Activated naive CD4-positive, alpha-beta T cell treated with anti-CD3 and anti-CD28 coated beads, Interleukin-2, amount 50 U/mL, for 72 hours (primary cell): ENCODE measurements around the gene L3MBTL3. TPM values are rescaled to one million over a fixed set of nuclear protein-coding genes. Genes with fewer than 3 reads are reported as not detected.

Experiments
- ATAC-seq, 2 donors: fragments of 150-1000 bp; cut with Tn5 transposase; 2 replicates each; pipeline ENCODE4 v1.10.0; 2021; ENCODE audit warnings: mild to moderate bottlenecking in 2 of 2, moderate library complexity in 2 of 2
- DNase-seq, 2 donors: peaks; one replicate each; pipeline ENCODE4 v3.0.0; 2021 to 2022; ENCODE audit warnings: low spot score in 2 of 2
- H3K27ac Mint-ChIP-seq, 2 donors: one replicate each; pipeline ENCODE4 v1.8.0; 2022; ENCODE audit warnings: mild to moderate bottlenecking in 2 of 2, mixed read lengths in 2 of 2
- H3K36me3 Mint-ChIP-seq, 2 donors: one replicate each; pipeline ENCODE4 v1.8.0; 2022; ENCODE audit warnings: mixed read lengths in 2 of 2
- H3K9me3 Mint-ChIP-seq, 2 donors: one replicate each; pipeline ENCODE4 v1.8.0; 2022; ENCODE audit warnings: mixed read lengths in 2 of 2
- total RNA-seq, 2 donors: library from RNA; stranded (reverse); gene quantifications; one replicate each; pipeline ENCODE4 v1.2.3, GENCODE V29; 2022

L3MBTL3 gene
- total RNA-seq, result 1 to 10 TPM; 3.1 to 5.4 TPM

DNA sequence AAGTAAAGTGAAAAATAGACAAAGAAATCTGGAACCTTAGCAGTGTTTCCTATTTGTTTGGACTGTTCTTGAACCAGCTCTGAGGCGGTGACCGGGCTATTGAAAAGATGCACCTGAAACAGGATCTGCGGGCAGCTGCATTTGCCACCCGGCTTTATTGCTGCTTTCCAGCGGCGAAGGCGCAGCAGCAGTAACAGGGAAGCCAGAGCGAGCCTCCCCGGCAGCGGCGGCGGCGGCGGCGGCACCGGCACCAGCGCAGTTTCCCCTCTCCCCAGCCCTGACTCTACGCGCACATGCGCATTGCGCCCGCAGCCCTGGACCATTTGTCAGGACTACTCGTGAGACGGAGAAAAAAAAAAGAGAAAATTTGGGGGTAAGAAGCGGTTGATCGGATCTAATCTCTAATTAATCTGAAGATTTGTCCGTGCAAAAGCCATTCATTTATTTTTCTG is at the start of gene L3MBTL3:
TSS of gene L3MBTL3 (plus strand) at position 290 of the 452 bp plus-strand sequence. CDS start 24,119 bp downstream, outside the sequence.
- H3K27ac Mint-ChIP-seq, result peak within 1 kb of the TSS; percentile 94 to 98
- peak; percentile 80 for DNase-seq
- peaks cover 8% of the 10 kb centered on the region in 2 donors for H3K36me3 Mint-ChIP-seq
- H3K9me3 Mint-ChIP-seq, result no peaks in the 10 kb centered on the region
- peak; percentile 79 to 85 for ATAC-seq

DNA sequence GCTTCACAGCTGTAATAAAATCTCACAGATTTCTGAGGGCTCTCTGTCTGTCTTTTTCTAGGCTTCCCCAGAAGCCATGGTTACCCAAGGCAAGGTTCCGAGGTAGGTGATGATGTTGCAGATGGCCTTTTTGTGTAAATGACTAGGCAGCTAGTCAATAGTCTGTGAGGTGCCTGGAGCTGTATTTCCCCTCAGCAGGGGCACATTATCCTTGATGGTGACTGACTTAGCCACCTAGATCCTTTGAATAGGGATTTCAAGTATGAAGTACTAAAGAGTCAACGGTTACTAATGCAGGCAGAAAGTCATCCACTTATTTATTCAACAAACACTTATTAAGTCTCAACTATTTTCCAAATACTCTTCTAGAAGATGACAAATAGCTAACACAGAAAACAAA is 49.3 kb upstream of the L3MBTL3 start:
- Mint-ChIP-seq H3K9me3 (peaks cover 0 to 5% of the 10 kb centered on the region in 2 donors), H3K36me3 (peaks cover 0 to 6% of the 10 kb centered on the region in 2 donors), H3K27ac (no peak overlapping the region)
- DNase-seq, result no peak
- ATAC-seq, result no peak

- DNase-seq (no peak), ATAC-seq (no peak)
- peaks cover 12 to 14% of the 10 kb centered on the region in 2 donors for H3K9me3 Mint-ChIP-seq
- H3K27ac Mint-ChIP-seq, result no peak overlapping the region
- H3K36me3 Mint-ChIP-seq, result peaks cover 10 to 11% of the 10 kb centered on the region in 2 donors
Observed at GRCh38 chr6:129976110-129976509, 42.3 kb upstream of the L3MBTL3 start.

- H3K9me3 Mint-ChIP-seq, result peaks cover 12 to 14% of the 10 kb centered on the region in 2 donors
- ATAC-seq (no peak), DNase-seq (no peak)
- H3K27ac Mint-ChIP-seq, result no peak overlapping the region
- H3K36me3 Mint-ChIP-seq, result peaks cover 10 to 11% of the 10 kb centered on the region in 2 donors
Observed at GRCh38 chr6:129978148-129978916, 40.0 kb upstream of the L3MBTL3 start.

- ATAC-seq (no peak), DNase-seq (no peak)
- Mint-ChIP-seq H3K27ac (no peak overlapping the region), H3K36me3 (peaks cover 10 to 11% of the 10 kb centered on the region in 2 donors), H3K9me3 (peaks cover 12 to 14% of the 10 kb centered on the region in 2 donors)
Observed at GRCh38 chr6:129980821-129981220, 37.6 kb upstream of the L3MBTL3 start.

DNA sequence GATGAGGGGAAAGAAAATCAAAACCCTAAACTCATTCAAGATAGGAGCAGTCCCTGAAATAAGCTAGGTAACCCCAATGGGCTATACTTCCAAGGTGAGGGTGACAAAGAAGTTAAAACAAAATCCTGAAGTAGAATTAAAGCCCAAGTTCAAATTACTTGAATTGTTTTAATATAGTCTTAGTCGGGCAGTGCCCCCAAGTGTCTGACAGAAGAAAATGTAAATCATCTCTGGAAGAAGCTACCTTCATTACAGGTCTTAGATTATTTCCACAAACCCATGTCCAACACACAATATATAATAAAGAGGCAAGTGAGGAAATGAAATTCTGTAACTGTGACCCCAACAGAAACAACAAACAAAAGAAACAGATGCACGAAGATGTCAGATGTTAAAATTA is 36.8 kb upstream of the L3MBTL3 start:
- no peak overlapping the region for H3K27ac Mint-ChIP-seq
- no peak for ATAC-seq
- peaks cover 12 to 14% of the 10 kb centered on the region in 2 donors for H3K9me3 Mint-ChIP-seq
- DNase-seq, result no peak
- H3K36me3 Mint-ChIP-seq, result peaks cover 7 to 11% of the 10 kb centered on the region in 2 donors

GRCh38 chr6:129989396-129989795 is 29.0 kb upstream of the L3MBTL3 start:
- ATAC-seq, result peak in 1 of 2 donors; percentile 89
- DNase-seq, result no peak
- H3K27ac Mint-ChIP-seq, result no peak overlapping the region
- no peaks in the 10 kb centered on the region for H3K36me3 Mint-ChIP-seq
- no peaks in the 10 kb centered on the region for H3K9me3 Mint-ChIP-seq

GRCh38 chr6:129992881-129993280 is 25.5 kb upstream of the L3MBTL3 start:
- DNase-seq, result no peak
- no peak for ATAC-seq

DNA sequence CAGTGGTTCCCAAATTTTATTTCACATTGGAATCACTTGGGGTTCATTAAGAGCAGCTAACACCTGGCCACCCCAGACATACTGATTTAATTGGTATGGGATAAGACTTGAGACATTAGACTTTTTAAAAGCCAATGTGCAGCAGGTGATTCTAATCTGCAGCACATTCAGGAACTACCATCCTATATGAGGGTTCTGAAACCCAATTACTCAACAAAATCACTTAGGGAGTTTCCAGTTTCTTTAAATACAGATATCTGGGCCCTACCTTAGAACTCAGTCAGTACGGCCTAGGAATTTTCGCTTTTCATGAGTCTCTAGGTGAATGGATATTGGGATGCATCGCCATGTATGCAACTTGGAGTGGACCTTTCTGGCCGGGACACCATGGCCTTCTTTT is 24.0 kb upstream of the L3MBTL3 start:
- H3K27ac Mint-ChIP-seq, result no peak overlapping the region

More at GRCh38 chr6:129992881-129993280, 25.5 kb upstream of the L3MBTL3 start:
- H3K36me3 Mint-ChIP-seq, result no peaks in the 10 kb centered on the region
- H3K9me3 Mint-ChIP-seq, result no peaks in the 10 kb centered on the region
- no peak overlapping the region for H3K27ac Mint-ChIP-seq

DNA sequence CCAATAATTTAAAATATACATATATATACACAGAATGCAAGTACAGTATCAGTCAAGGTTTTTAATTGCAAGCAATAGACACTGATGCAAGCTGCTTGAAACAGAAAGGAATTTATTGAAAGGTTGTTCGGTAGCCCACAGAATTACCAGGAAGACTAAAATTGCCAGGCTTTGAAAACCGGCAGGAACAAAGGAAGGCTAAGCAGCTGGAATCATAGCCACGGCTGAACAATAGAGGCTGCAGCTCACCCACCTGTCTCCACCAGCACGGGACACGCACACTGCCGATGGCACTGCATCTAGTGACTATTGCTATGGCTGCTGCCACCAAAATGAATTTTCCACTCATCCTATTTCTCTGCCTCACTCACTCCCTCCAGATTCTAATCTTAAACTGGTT is 22.0 kb upstream of the L3MBTL3 start:
- DNase-seq (no peak), ATAC-seq (no peak)
- Mint-ChIP-seq H3K9me3 (no peaks in the 10 kb centered on the region), H3K36me3 (no peaks in the 10 kb centered on the region), H3K27ac (no peak overlapping the region)

More for the DNA sequence above, 24.0 kb upstream of the L3MBTL3 start:
- no peaks in the 10 kb centered on the region for H3K36me3 Mint-ChIP-seq
- no peaks in the 10 kb centered on the region for H3K9me3 Mint-ChIP-seq
- ATAC-seq (no peak), DNase-seq (no peak)

DNA sequence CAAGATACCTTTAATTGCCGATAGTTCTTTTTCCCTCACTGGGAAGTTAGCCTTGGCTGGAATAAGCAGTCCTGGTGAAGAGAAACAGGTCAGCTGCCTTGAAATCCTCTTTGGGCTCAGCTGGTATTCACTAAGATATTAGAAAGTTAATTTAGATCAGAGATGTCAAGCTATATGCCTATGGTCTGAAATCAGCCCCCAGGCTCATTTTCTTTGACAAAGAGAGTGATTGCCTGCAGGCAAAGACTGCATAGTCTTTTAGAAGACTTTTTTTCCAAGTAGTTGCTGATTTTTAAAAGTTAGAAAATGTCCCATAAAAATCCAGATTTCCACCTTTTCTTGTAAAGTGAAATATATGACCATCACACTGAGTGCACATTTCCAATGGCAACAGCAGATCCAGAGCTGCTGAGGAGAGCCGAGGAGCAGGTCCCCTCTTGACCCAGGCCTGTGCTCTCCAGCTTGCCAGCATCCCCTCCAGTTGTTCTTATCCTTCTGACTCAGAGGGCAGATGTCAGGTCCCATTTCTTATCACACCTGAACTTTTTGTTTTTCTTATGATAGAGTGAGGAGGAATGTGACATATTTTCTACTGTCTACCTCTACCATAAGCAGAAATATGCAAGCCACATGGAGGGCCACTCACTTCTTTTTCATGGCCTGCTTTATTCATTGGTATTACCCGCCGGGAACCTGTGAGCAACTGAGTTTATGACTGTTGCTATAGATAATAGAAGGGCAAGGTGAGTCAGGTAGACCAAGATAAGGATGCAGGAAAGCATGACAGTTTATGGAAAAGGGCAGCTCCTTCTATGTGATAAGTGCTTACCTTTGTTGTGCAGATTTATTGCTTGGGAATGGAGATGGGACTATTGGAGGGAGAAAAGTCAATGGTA is 17.6 kb upstream of the L3MBTL3 start:
- ATAC-seq (no peak), DNase-seq (no peak)
- Mint-ChIP-seq H3K27ac (no peak overlapping the region), H3K9me3 (no peaks in the 10 kb centered on the region), H3K36me3 (no peaks in the 10 kb centered on the region)

GRCh38 chr6:130008236-130008873 is 10.0 kb upstream of the L3MBTL3 start:
- peaks cover 0 to 8% of the 10 kb centered on the region in 2 donors for H3K9me3 Mint-ChIP-seq
- H3K27ac Mint-ChIP-seq, result no peak overlapping the region
- DNase-seq (no peak), ATAC-seq (no peak)
- H3K36me3 Mint-ChIP-seq, result no peaks in the 10 kb centered on the region

DNA sequence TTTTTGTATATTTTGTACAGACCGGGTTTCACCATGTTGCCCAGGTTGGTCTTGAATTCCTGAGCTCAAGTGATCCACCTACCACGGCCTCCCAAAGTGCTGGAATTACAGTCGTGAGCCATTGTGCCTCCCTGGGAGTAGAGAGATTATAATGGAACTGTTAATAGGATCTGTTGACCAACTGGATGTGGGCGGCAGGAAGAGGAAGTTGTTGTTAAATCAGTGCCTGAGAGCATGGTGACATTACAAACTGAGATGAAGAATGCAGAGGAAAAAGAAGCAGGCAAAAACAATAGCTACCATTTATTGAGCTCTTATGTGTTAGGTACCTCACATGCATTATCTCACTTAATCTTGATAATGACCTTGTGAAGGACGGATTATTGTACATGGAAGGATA is 9.2 kb upstream of the L3MBTL3 start:
- H3K36me3 Mint-ChIP-seq, result no peaks in the 10 kb centered on the region
- H3K27ac Mint-ChIP-seq, result no peak overlapping the region
- DNase-seq, result no peak
- no peak for ATAC-seq
- H3K9me3 Mint-ChIP-seq, result peaks cover 0 to 8% of the 10 kb centered on the region in 2 donors

DNA sequence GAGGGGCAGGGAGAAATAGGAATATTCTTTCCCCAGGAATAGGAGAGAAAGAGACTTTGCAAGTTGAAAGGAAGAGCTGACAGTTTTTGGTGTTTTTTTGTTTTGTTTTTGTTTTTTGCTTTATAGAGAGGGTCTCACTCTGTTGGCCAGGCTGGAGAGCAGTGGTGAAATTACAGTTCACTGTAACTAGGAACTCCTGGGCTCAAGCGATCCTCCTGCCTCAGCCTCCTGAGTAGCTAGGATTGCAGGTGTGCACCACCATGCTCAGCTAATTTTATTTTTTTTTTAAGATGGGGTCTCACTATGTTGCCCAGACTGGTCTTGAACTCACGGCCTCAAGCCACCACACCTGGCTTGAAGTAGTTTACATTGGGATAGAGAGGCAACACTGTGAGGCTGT is 8.0 kb upstream of the L3MBTL3 start:
- no peak overlapping the region for H3K27ac Mint-ChIP-seq
- H3K9me3 Mint-ChIP-seq, result peaks cover 0 to 8% of the 10 kb centered on the region in 2 donors
- no peaks in the 10 kb centered on the region for H3K36me3 Mint-ChIP-seq
- no peak for ATAC-seq
- no peak for DNase-seq

GRCh38 chr6:130012728-130013127 is 5.7 kb upstream of the L3MBTL3 start:
- ATAC-seq, result no peak
- H3K36me3 Mint-ChIP-seq, result no peaks in the 10 kb centered on the region

GRCh38 chr6:130018744-130019325 is 454 bp downstream of the L3MBTL3 start:
- DNase-seq (no peak), ATAC-seq (peak; percentile 27 to 40)
- peak overlapping the region; percentile 94 to 98 for H3K27ac Mint-ChIP-seq
- H3K36me3 Mint-ChIP-seq, result peaks cover 8% of the 10 kb centered on the region in 2 donors
- H3K9me3 Mint-ChIP-seq, result no peaks in the 10 kb centered on the region

More at GRCh38 chr6:130012728-130013127, 5.7 kb upstream of the L3MBTL3 start:
- Mint-ChIP-seq H3K27ac (no peak overlapping the region), H3K9me3 (peaks cover 0 to 8% of the 10 kb centered on the region in 2 donors)
- no peak for DNase-seq
